HCT116 (cell line): ENCODE measurements around the gene RGS10.

Experiments used
- CBX3 ChIP-seq: IDR thresholded peaks from 2 replicates; pipeline ENCODE4 v1.6.1; 2012; ENCODE audit warnings: low read depth
- CTCF ChIP-seq, 3 experiments: fragments of 200-600 bp in 1 of 3; sonication (generic) in 1 of 3; IDR thresholded peaks in 2 of 3; conservative IDR thresholded peaks in 1 of 3; 2 replicates each; pipeline ENCODE4 v1.5.1; 2012 to 2017; ENCODE audit warnings: low read depth in 2 of 3, low read length in 2 of 3, antibody characterized with exemption in 1 of 3, borderline replicate concordance in 1 of 3, control low read depth in 1 of 3, mild to moderate bottlenecking in 1 of 3, mixed read lengths in 1 of 3, mixed run types in 1 of 3, moderate library complexity in 1 of 3; ENCODE audit not compliant: insufficient read depth in 1 of 3
- EZH2 ChIP-seq: fragments of 200-600 bp; sonication (generic); IDR thresholded peaks from 2 replicates; pipeline ENCODE4 v1.6.1; 2017; ENCODE audit warnings: antibody characterized with exemption, mixed run types
- EZH2phosphoT487 ChIP-seq: fragments of 200-600 bp; IDR thresholded peaks from 2 replicates; pipeline ENCODE4 v1.6.1; 2018; ENCODE audit warnings: antibody characterized with exemption, borderline replicate concordance
- MAX ChIP-seq: IDR thresholded peaks from 2 replicates; pipeline ENCODE4 v1.6.1; 2012
- POLR2A ChIP-seq: IDR thresholded peaks from 2 replicates; pipeline ENCODE4 v1.7.0; 2011; ENCODE audit warnings: borderline replicate concordance; ENCODE audit not compliant: insufficient read depth, insufficient read length; ENCODE audit errors: extremely low read depth
- YY1 ChIP-seq: IDR thresholded peaks from 2 replicates; pipeline ENCODE4 v1.6.1; 2011; ENCODE audit warnings: low read length, low read depth, moderate library complexity, mild to moderate bottlenecking; ENCODE audit not compliant: insufficient replicate concordance; ENCODE audit errors: extremely low read depth
- ZFX ChIP-seq: fragments of 450-650 bp; IDR thresholded peaks from 2 replicates; pipeline ENCODE4 v1.6.1; 2017
- ZNF274 ChIP-seq: fragments of 200-500 bp; sonication (Bioruptor generic); IDR thresholded peaks from 2 replicates; pipeline ENCODE4 v1.6.1; 2014; ENCODE audit warnings: mild to moderate bottlenecking, low read depth, low read length, inconsistent platforms
- TF ChIP-seq, protein P1 (sequence below): IDR thresholded peaks from 2 replicates; pipeline ENCODE4 v1.6.1; 2012

- TF ChIP-seq EZH2 (no peak), CTCF (IDR thresholded peaks at IDR 0.05 in 2 of 3, conservative IDR thresholded peaks at IDR 0.05 in 1 of 3; ENCODE audit: borderline replicate concordance in 1 of 3, insufficient read depth in 1 of 3, low read depth in 2 of 3, low read length in 2 of 3) (no peak), ZNF274 (no peak), MAX (no peak), ZFX (no peak), POLR2A (no peak), YY1 (no peak), EZH2phosphoT487 (no peak), CBX3 (no peak)
- TF ChIP-seq, protein P1, sequence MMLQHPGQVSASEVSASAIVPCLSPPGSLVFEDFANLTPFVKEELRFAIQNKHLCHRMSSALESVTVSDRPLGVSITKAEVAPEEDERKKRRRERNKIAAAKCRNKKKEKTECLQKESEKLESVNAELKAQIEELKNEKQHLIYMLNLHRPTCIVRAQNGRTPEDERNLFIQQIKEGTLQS, result no peak
Measured at GRCh38 chr10:119455609-119456434, 86.7 kb downstream of the RGS10 start.
